Ectodermal cell (in vitro differentiated cells): ENCODE results near the gene CD63.

Source experiments
- H3K27ac ChIP-seq: 2 replicates; pipeline ENCODE4 v1.7.0; 2013; ENCODE audit warnings: mild to moderate bottlenecking, low read depth, low read length; ENCODE audit not compliant: insufficient read depth, poor library complexity, severe bottlenecking
- H3K27me3 ChIP-seq: 2 replicates; pipeline ENCODE4 v1.7.0; 2013; ENCODE audit warnings: mild to moderate bottlenecking, low read length; ENCODE audit not compliant: insufficient read depth, control insufficient read depth, poor library complexity, severe bottlenecking
- H3K36me3 ChIP-seq: one replicate; pipeline ENCODE4 v1.7.0; 2013; ENCODE audit warnings: low read length; ENCODE audit not compliant: control insufficient read depth, insufficient read depth
- H3K4me1 ChIP-seq: one replicate; pipeline ENCODE4 v1.7.0; 2013; ENCODE audit warnings: low read length; ENCODE audit not compliant: control insufficient read depth, insufficient read depth
- H3K4me3 ChIP-seq: 2 replicates; pipeline ENCODE4 v1.7.0; 2013; ENCODE audit warnings: low read depth, low read length, control low read depth; ENCODE audit not compliant: insufficient read depth
- H3K9me3 ChIP-seq: 2 replicates; pipeline ENCODE4 v1.7.0; 2013; ENCODE audit warnings: mild to moderate bottlenecking, low read length, moderate library complexity; ENCODE audit not compliant: control insufficient read depth
- WGBS, 2 experiments: methylation state at CpG; one replicate each; pipeline ENCODE4 v1.1.7; 2013; ENCODE audit warnings: missing lambda C conversion rate in 2 of 2; 5-methylcytosine and 5-hydroxymethylcytosine counted together

Gene CD63

DNA sequence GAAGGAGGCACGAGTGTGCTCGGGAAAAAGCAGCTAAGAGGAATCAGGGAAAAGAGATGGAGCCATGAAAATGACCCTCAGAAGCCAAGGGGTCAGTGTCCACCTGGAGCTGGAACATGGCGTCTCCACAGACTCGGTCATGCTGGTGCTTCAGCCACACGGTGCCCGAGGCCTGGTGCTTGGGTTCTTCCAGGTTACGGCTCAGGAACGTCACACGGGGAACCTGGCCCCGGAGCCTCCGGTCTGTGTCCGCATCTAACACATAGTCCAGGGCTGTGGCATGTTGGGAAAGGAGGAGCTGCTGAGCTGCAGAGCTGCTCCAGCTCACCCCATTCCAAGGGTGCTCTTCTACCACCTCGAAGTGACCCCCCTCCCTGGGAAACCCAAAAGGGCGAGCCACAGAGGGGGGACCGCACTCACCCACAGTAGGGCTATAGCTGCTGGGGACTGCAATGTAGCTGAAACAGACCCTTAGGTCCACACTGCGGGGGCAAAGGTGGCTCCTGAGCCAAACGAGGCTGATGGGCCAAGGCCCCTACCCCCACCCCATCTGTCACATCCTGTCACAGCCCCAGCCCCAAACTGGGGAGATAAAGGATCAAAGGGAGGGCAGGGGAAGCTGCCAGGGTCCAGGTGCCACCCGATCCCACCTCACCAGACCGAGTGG lies 31.9 kb downstream of the CD63 start:
- Histone ChIP-seq H3K4me1 (no peaks in the 10 kb centered on the region), H3K4me3 (no peak overlapping the region), H3K27ac (no peak overlapping the region), H3K36me3 (peaks cover 12% of the 10 kb centered on the region), H3K9me3 (no peaks in the 10 kb centered on the region), H3K27me3 (no peaks in the 10 kb centered on the region)
- 94 to 95% methylated on average over 18 to 19 of the region's 19 CpGs for WGBS, 2 experiments

GRCh38 chr12:55696141-55696540 lies 32.7 kb downstream of the CD63 start:
- Histone ChIP-seq H3K4me3 (no peak overlapping the region), H3K27me3 (no peaks in the 10 kb centered on the region), H3K36me3 (peaks cover 12% of the 10 kb centered on the region), H3K9me3 (no peaks in the 10 kb centered on the region), H3K4me1 (no peaks in the 10 kb centered on the region), H3K27ac (no peak overlapping the region)
- WGBS, 2 experiments = 96 to 97% methylated on average over 6 of the region's 6 CpGs

DNA sequence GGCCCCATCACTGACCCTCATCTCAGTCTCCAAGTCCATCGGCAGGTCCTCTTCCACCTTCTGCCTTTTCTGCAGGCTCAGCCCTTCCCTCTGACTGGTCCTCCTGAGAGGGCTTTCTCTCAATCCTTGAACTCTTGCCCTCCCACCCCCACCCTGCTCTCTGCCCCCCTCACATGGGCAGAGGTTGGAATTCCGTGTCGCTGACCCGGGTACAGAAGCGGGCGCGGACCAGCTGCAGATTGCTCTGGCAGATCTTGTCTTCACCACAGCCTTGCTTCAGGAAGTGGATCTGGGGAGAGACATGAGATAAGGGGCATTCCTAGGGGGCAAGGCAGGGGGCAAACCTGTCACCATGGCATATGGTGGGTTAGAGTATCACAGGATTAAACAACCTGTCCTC lies 33.5 kb downstream of the CD63 start:
- Histone ChIP-seq H3K27ac (no peak overlapping the region), H3K27me3 (no peaks in the 10 kb centered on the region), H3K9me3 (no peaks in the 10 kb centered on the region), H3K4me3 (no peak overlapping the region), H3K36me3 (peaks cover 12% of the 10 kb centered on the region), H3K4me1 (no peaks in the 10 kb centered on the region)
- 95 to 97% methylated on average over 7 of the region's 7 CpGs for WGBS, 2 experiments

- no peaks in the 10 kb centered on the region for H3K9me3 ChIP-seq
- H3K4me3 ChIP-seq = no peak overlapping the region
- no peaks in the 10 kb centered on the region for H3K27me3 ChIP-seq
- WGBS, 2 experiments = 91 to 96% methylated on average over 4 of the region's 4 CpGs
- H3K36me3 ChIP-seq = peaks cover 12% of the 10 kb centered on the region
- H3K27ac ChIP-seq = no peak overlapping the region
- no peaks in the 10 kb centered on the region for H3K4me1 ChIP-seq
These were observed 34.2 kb downstream of the CD63 start for GRCh38 chr12:55694651-55695050.

DNA sequence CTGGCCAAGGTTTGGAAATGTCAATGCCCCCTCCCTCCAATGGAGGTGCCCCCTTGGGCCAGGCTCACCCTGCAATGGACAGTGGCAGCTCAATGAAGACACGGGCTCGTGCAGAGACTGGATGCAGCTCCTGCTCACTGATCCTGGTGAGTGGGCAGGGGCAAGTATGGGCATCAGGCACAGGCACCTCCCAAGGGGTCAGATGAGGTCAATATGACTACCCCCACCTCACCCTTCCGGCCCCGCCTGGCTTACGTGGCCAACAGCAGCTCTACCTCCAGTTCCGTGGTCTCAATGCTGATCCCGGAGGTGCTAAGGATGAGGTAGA lies 34.7 kb downstream of the CD63 start:
- 96% methylated on average over 7 of the region's 7 CpGs for WGBS, 2 experiments
- Histone ChIP-seq H3K4me3 (no peak overlapping the region), H3K27ac (no peak overlapping the region), H3K27me3 (no peaks in the 10 kb centered on the region), H3K9me3 (no peaks in the 10 kb centered on the region), H3K4me1 (no peaks in the 10 kb centered on the region), H3K36me3 (peaks cover 12% of the 10 kb centered on the region)

DNA sequence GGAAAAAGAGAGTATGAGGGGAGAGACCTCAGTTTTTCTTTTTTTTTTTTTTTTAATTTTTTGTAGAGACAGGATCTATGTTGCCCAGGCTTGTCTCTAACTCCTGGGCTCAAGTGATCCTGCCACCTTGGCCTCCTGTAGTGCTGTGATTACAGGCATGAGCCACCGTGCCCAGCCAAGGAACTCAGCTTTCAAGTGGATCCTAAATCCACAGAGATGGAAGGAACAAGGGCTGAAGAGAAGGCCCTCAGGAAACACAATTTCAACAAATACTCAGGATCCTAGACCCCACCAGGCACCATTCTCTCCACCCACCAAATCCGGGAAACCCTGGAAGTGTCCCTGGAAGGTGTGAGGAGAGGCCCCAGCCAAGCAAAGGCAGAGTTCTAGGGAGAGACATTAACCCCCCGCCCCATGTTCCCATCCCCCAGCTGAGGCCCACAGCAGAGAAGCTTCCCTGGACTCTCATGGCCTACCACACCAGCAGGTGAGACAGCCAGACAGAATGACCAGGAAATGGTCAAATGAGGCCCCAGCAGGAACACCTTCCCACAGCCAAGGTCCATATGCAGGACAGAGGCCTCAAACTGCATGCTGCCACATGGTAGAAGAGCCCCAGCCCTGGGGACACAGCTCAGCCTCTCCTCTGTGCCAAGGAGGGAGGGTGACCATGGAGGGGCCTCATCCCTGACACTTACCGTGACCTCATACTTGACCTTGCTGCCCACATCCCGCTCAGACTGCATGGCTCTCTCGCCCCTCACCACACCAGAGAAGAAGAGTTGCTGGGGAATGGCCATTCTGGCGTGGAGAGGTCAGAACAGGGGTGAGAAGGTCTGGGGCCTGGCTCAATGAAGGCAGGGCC lies 35.3 kb downstream of the CD63 start:
- WGBS, 2 experiments = 92 to 96% methylated on average over 7 of the region's 7 CpGs
- H3K4me1 ChIP-seq = no peaks in the 10 kb centered on the region
- peaks cover 12% of the 10 kb centered on the region for H3K36me3 ChIP-seq
- no peak overlapping the region for H3K4me3 ChIP-seq
- H3K9me3 ChIP-seq = no peaks in the 10 kb centered on the region
- H3K27me3 ChIP-seq = no peaks in the 10 kb centered on the region
- no peak overlapping the region for H3K27ac ChIP-seq

DNA sequence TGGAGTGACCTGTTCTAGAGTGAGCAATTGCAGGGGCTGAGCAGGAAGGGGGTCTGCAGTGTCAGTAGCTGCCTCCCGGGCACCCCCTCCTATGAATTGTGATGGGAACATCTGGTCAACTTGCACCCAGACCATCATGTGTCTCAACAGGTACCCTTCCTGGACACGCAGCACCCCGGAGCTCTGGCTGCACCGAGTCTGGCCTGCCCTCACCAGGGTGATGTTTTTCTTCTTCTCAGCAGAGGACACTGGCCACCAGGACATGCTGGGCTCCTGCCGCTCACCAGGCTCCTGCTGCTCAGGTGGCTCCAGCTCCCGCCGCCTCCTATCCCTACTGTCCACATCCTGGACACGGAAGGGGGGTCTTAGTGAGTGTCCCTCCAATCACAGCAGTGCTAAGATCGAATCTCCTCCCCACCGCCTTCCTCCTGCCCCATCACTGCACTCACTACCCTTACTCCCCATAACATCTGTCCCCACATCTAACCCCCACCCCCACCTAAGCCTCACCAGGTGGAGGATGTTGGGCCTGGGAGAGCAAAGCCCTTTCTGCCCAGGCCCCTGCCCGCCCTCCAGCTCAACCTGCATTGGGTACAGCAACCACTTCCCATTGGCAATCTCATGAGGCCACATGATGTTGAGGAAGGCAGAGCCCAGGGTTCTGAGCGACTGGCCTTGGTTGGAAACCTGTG lies 36.0 kb downstream of the CD63 start:
- H3K4me3 ChIP-seq = no peak overlapping the region
- H3K27me3 ChIP-seq = no peaks in the 10 kb centered on the region
- no peak overlapping the region for H3K27ac ChIP-seq
- H3K4me1 ChIP-seq = no peaks in the 10 kb centered on the region
- WGBS, 2 experiments = 93 to 96% methylated on average over 12 of the region's 12 CpGs
- H3K9me3 ChIP-seq = no peaks in the 10 kb centered on the region
- peaks cover 16% of the 10 kb centered on the region for H3K36me3 ChIP-seq

DNA sequence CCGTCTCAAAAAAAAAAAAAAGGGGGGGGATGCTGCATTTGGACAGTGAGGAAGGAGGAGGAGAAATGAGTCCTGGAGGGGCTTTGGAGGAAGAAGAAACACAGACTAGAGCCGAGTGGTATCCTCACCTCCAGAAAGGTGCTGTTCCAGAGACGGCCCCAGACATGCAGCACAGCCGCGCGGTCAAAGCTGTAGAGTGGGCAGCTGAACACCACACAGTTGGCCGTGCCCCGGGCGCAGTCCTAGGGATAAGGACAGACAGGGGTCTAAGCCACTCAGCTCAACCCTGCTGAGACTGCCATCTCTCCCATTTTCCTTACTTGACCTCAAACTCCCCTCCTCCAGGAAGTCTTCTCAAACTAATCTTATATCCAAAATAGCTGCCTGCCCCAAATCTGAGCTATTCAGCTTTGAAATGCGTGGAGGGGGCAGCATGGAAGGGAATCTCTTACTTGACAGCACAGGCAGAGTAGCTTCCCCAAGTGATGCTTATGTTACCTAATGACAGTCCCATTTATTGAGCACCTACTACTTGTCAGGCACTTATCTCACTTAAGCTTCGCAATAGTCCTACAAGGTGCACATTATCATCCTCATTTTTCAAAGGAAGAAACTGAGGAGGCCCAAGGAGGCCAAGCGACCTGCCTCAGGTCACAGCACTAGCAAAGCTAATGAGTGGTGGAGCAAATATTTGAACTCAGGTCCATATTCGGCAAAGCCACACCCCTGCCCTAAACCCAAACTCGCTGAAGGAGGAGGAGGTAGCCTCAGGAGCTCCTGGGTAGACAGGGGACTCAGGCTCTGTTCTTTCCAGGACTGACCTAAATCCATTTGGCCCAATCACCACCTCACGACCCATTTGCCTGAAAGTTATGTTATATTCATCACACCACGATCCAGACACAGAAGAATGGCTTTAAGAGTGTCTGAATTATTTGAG lies 39.8 kb downstream of the CD63 start:
- H3K27me3 ChIP-seq = no peaks in the 10 kb centered on the region
- no peaks in the 10 kb centered on the region for H3K9me3 ChIP-seq
- no peak overlapping the region for H3K27ac ChIP-seq
- H3K36me3 ChIP-seq = peaks cover 7% of the 10 kb centered on the region
- H3K4me1 ChIP-seq = no peaks in the 10 kb centered on the region
- no peak overlapping the region for H3K4me3 ChIP-seq
- 93 to 94% methylated on average over 16 of the region's 16 CpGs for WGBS, 2 experiments

DNA sequence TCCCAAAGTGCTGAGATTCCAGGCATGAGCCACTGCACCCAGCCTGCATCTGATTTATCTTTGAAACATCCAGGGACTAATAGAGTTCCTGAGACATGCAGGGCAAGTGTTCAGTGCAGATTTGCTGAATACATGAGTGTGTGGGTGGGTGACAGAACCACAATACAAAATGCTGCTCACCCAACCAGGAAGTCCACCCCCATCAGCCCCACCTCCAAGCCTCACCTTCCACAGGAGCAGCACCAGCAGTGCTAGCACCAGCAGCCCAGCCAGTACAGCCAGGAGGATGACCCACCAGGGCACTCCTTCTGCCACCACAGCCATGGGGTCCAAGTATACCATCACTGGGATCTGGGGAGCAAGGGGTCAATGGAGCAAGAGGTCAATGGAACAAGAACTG lies 41.1 kb downstream of the CD63 start:
- H3K4me3 ChIP-seq = no peak overlapping the region
- H3K27me3 ChIP-seq = no peaks in the 10 kb centered on the region
- peaks cover 4% of the 10 kb centered on the region for H3K36me3 ChIP-seq
- H3K4me1 ChIP-seq = no peaks in the 10 kb centered on the region
- no peaks in the 10 kb centered on the region for H3K9me3 ChIP-seq
- H3K27ac ChIP-seq = no peak overlapping the region
